ENCODE measurements around the gene PDZD7. TPM values are rescaled to one million over a fixed set of nuclear protein-coding genes. Genes with fewer than 3 reads are reported as not detected.

PDZD7 gene
- total RNA-seq, 2 experiments from 2014 or later: 1.7 to 3.1 TPM

- H3K9me3 ChIP-seq (ENCODE audit: control insufficient read depth in 1 of 2, insufficient read depth in 1 of 2, low read length in 2 of 2): no peaks in the 10 kb centered on the region
- H3K27me3 ChIP-seq (ENCODE audit: control insufficient read depth in 1 of 2, insufficient read depth in 2 of 2, low read length in 2 of 2): no peaks in the 10 kb centered on the region
- no peak overlapping the region for H3K4me3 ChIP-seq (ENCODE audit: low read length)
- no peak overlapping the region for H3K4me3 Mint-ChIP-seq
- peaks cover 20% of the 10 kb centered on the region for H3K4me1 ChIP-seq (ENCODE audit: insufficient read depth, low read length)
- H3K9me3 Mint-ChIP-seq: no peaks in the 10 kb centered on the region
- no peak for TF ChIP-seq CTCF (IDR thresholded peaks at IDR 0.05)
- no peak for ATAC-seq (ENCODE audit: poor library complexity)
- no peaks in the 10 kb centered on the region for H3K27me3 Mint-ChIP-seq
- H3K36me3 ChIP-seq (ENCODE audit: insufficient read depth, low read length): peaks cover 4% of the 10 kb centered on the region
- ChIA-PET CTCF (no interaction called here), POLR2A (interaction anchor here (3.0 kb wide), 1 partner anchor 31 kb away, joined by 10 read pairs; the partner anchor contains the start of gene LZTS2)
- H3K4me1 Mint-ChIP-seq (ENCODE audit: low read depth): peaks cover 21% of the 10 kb centered on the region
- no peak overlapping the region for H3K27ac Mint-ChIP-seq
- no peak for DNase-seq
- no peak overlapping the region for H3K27ac ChIP-seq (ENCODE audit: low read depth in 1 of 2, low read length in 2 of 2)
- intact Hi-C loops (cut with DNase I, micrococcal nuclease): no loop called here
- peaks cover 18% of the 10 kb centered on the region for H3K36me3 Mint-ChIP-seq (ENCODE audit: low read depth)
Measured at GRCh38 chr10:100967332-100967731, 63.6 kb downstream of the PDZD7 start.

GRCh38 chr10:100966887-100967286, 64.0 kb downstream of the PDZD7 start:
- no peak for TF ChIP-seq CTCF (IDR thresholded peaks at IDR 0.05)
- H3K4me1 Mint-ChIP-seq (ENCODE audit: low read depth): peaks cover 21% of the 10 kb centered on the region
- Histone ChIP-seq H3K9me3 (ENCODE audit: control insufficient read depth in 1 of 2, insufficient read depth in 1 of 2, low read length in 2 of 2) (no peaks in the 10 kb centered on the region), H3K4me1 (ENCODE audit: insufficient read depth, low read length) (peaks cover 20% of the 10 kb centered on the region), H3K27ac (ENCODE audit: low read depth in 1 of 2, low read length in 2 of 2) (no peak overlapping the region), H3K27me3 (ENCODE audit: control insufficient read depth in 1 of 2, insufficient read depth in 2 of 2, low read length in 2 of 2) (no peaks in the 10 kb centered on the region), H3K4me3 (ENCODE audit: low read length) (no peak overlapping the region), H3K36me3 (ENCODE audit: insufficient read depth, low read length) (peaks cover 7% of the 10 kb centered on the region)
- peaks cover 22% of the 10 kb centered on the region for H3K36me3 Mint-ChIP-seq (ENCODE audit: low read depth)
- H3K27me3 Mint-ChIP-seq: no peaks in the 10 kb centered on the region
- ChIA-PET CTCF (no interaction called here), POLR2A (interaction anchor here (3.0 kb wide), 1 partner anchor 31 kb away, joined by 10 read pairs; the partner anchor contains the start of gene LZTS2)
- H3K4me3 Mint-ChIP-seq: no peak overlapping the region
- intact Hi-C loops (cut with DNase I, micrococcal nuclease): no loop called here
- H3K9me3 Mint-ChIP-seq: no peaks in the 10 kb centered on the region
- DNase-seq (no peak), ATAC-seq (ENCODE audit: poor library complexity) (no peak)
- no peak overlapping the region for H3K27ac Mint-ChIP-seq

- no peak for DNase-seq
Measured at GRCh38 chr10:100965820-100966219, 65.1 kb downstream of the PDZD7 start.

More at GRCh38 chr10:100965820-100966219, 65.1 kb downstream of the PDZD7 start:
- no peak overlapping the region for H3K27ac ChIP-seq (ENCODE audit: low read depth in 1 of 2, low read length in 2 of 2)
- no peak overlapping the region for H3K4me3 Mint-ChIP-seq
- H3K9me3 Mint-ChIP-seq: no peaks in the 10 kb centered on the region
- TF ChIP-seq CTCF (IDR thresholded peaks at IDR 0.05): no peak
- peaks cover 20% of the 10 kb centered on the region for H3K4me1 ChIP-seq (ENCODE audit: insufficient read depth, low read length)
- ChIA-PET CTCF (no interaction called here), POLR2A (interaction anchor here (3.0 kb wide), 1 partner anchor 32 kb away, joined by 10 read pairs; the partner anchor contains the start of gene LZTS2)
- H3K27me3 Mint-ChIP-seq: no peaks in the 10 kb centered on the region
- peaks cover 17% of the 10 kb centered on the region for H3K4me1 Mint-ChIP-seq (ENCODE audit: low read depth)
- no peak overlapping the region for H3K27ac Mint-ChIP-seq
- peaks cover 27% of the 10 kb centered on the region for H3K36me3 Mint-ChIP-seq (ENCODE audit: low read depth)
- H3K4me3 ChIP-seq (ENCODE audit: low read length): no peak overlapping the region
- no peaks in the 10 kb centered on the region for H3K9me3 ChIP-seq (ENCODE audit: control insufficient read depth in 1 of 2, insufficient read depth in 1 of 2, low read length in 2 of 2)
- no peak for ATAC-seq (ENCODE audit: poor library complexity)
- H3K36me3 ChIP-seq (ENCODE audit: insufficient read depth, low read length): peaks cover 9% of the 10 kb centered on the region
- intact Hi-C loops (cut with DNase I, micrococcal nuclease): no loop called here
- H3K27me3 ChIP-seq (ENCODE audit: control insufficient read depth in 1 of 2, insufficient read depth in 2 of 2, low read length in 2 of 2): no peaks in the 10 kb centered on the region

All from CD4-positive, alpha-beta T cell (primary cell).